Activated CD4-positive, CD25-positive, alpha-beta regulatory T cell treated with anti-CD3 and anti-CD28 coated beads, Interleukin-2, amount 50 U/mL, for 24 hours (primary cell): ENCODE results near the gene GNG13.
"Not testable (repeated sequence)": the region's sequence is repeated elsewhere in the genome, so short reads cannot be mapped to it uniquely, and the experiment has no call there.

Experiments
- ATAC-seq, 2 donors: fragments of 150-1000 bp; cut with Tn5 transposase; one replicate each; pipeline ENCODE4 v1.10.0; 2021; ENCODE audit warnings: mild to moderate bottlenecking in 1 of 2, moderate library complexity in 1 of 2

GNG13 gene

DNA sequence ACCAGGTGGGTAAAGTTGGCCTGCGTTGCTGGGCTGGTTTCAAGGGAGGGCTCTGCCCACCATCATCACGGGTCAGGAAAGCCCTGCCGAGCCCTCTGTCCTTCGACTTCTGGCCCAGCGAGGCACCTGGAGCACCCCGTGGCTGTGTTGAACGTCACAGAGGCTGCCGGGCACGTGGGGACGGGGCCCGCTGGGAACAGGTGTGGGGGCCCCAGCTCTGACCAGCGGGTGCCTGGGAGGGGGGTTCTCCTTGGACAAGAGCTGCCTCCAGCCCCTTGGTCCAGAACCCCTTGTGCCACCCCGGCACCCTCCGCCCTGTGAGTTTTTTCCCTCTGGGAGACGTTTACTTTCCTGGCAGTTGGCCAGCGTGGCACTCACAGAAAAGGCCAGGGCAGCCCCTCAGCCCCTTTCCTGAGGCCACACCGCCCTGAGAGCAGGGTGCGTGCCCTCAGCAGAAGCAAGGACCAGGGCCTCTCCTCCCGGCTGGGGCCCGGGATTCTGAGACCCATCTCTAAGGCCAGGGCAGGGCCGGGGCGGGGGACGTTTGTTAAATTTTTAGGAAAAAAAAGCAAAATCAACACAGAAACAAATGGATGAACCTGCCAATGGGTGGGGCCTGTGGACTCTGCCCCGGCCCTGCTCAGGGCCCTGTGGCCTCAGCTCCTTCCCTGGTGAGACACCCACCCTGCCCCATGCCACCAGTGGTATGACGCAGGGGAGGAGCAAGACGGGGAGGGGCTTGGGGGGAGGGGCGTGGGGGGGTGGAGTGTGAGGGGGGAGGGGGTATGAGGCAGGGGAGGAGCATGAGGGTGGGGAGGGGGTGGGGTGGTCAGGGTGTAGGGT, 31.3 kb upstream of the GNG13 start:
- ATAC-seq, result no peak

DNA sequence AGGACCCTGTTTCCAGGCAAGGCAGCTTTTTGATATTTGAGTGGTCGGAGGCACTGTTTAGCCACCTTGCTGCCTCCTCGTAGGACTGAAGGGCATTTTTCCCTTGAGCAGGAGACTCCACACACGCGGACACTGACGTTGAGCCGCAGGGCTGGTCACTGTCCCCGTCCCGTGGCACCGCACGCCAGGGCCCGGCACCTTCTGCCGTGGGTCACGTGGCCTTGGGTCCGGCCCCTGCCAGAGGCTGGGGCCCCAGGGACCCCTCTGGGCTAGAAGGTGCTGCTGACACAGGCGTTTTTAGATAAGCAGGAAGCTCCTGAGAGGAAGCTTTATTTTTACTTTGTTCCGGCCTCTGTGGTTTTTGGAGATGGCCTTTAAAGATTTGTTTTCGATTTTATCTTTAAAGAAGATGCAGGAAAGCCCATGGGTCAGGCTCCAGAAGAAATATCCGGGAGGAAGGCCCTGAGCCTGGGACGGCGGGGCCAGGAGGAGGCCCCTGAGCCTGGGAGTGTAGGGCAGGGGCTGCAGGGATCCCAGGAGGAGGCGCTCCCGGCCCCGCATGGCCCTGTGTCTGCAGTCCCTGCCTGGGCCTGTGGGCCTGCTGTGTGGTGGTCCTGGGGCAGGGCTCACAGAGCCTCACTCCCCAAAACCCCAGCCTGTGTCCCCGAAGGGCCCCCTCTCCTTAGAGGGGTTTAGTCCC, 30.5 kb upstream of the GNG13 start:
- no peak for ATAC-seq

DNA sequence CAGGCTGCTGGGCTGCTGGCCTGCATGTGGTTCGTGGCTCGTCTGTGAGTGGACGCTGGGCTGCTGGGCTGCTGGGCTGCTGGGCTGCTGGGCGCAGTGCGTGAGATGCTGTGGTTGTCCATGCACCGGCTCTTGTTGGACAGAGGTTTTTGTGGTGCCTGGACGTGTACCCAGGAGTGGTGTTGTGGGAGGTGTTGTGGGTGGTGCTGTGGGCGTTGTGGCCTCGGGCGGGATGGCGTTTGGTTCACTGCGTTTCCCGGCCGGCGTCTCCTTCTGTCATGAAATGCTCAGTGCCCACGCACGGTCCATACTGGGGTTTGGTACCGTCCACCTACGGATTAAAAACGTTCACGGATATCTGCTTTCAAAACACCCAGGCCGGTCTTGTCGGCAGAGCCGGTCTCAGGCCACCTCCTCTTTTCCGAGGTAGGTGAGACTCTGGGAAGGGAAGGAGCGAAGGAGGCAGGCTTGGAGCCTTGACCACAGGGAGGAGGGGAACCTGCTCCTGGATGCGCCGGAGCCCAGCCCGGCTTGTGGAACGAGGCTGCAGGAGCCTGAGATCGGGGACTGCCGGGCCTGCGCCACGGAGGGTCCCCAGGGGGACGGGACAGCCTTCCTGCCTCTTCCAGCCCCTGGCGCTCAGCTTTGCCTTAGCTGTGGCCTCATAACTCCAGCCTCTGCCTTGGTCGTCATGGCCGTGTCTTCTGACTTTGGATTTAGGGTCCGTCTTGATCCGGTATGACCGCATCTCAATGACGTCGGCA, 29.8 kb upstream of the GNG13 start:
- ATAC-seq, result no peak

DNA sequence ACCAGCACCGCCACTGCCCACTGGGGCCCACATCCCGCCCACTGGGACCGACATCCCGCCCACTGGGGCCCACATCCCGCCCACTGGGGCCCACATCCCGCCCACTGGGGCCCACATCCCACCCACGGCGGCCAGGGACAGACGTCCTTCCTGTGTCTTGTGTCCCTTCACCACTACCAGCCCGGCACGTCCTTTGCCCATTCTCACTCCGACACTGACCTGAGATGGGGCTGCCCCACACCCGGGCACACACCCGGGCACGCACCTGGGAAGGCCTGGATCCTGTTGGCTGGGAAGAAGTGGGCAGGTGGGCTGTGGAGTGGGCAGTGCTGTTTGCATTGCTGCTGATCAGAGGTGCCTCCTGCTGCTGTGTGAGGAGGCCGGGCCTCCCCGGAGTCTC, 28.4 kb upstream of the GNG13 start:
- no peak for ATAC-seq

DNA sequence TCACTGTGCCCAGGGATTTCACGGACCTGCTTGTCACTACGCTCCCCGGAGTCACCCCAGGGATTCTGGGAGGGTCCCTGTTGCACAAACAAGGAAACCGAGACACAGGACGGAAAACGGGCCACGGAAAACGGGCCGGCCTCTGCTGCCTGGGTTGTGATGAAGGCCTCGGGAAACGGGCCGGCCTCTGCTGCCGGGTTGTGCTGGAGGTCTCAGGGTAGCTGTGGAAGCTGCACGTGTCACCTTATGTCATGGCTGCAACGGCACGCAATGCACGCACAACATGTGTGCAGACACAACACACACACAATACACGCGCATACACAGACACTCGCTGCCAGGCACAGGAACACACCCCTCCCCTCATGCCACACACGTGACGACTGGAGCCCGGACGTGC, 27.0 kb upstream of the GNG13 start:
- ATAC-seq, result no peak

DNA sequence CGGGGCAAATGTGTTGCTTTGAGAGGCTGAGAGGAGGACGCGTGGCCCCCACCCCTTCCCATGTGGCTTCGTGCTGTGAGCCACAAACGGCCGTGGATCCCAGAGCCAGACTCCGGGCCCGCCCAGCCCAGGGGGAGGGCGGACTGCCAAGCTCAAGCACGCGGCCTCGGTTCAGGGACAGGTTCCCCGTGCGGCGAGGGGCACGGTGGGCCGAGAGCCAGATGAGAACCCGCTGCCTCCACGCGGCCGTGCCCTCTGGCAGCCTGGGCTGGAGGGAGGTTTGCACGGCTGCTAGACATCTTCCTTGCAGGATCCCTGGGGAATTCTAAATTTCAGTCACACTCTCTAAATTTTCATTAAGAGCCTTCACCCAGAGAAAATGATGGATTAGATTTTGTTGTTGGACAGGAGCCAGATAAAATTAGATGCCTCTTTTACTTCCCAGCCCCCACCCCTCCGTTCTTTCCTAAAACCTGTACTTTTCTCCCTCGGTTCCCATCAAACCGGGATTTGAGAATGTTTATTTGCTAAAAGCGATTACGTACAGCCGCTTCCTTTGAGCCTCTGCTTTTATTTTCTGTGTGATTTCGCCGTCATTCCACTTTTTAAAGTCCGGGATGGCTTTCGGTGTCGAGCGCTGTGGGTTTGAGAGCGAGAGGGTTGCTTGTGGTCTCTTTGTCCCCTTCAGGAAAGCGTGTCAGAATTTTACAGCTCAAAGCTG, 25.0 kb upstream of the GNG13 start:
- ATAC-seq, result no peak

DNA sequence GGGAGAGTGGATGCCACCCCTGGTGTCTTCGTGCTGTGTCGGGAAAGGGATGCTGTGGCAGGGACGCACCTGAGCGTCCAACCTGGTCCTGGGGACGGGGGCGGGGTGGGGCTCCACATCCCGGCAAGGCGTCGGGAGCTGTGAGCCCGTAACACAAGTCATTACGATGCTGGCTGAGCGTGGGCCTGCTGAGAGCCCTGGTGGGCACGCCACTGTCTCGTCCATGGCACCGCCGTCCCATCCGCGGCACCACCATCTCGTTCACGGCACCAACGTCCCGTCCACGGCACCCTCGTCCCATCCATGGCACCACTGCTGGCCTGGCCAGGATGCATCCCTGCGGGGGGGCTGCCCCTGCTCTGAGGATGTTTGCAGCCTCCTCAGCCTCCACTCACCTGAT, 24.1 kb upstream of the GNG13 start:
- ATAC-seq, result no peak

DNA sequence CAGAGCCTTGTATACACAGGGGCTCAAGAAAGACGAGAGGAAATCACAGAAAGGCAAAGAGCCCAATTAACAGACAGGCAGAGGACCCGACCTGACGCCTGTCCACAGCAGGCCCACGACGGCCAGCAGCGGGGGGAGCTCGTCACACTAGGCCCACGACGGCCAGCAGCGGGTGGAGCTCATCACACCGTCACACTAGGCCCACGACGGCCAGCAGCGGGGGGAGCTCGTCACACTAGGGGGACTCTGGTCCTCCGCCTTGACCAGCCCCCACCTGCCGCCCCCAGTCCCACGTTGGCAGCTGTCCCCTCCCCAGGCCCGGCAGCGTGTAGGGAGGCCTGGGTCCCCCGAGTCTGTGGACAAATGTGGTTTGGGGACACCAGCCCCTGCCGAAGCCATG, 23.7 kb upstream of the GNG13 start:
- no peak for ATAC-seq

DNA sequence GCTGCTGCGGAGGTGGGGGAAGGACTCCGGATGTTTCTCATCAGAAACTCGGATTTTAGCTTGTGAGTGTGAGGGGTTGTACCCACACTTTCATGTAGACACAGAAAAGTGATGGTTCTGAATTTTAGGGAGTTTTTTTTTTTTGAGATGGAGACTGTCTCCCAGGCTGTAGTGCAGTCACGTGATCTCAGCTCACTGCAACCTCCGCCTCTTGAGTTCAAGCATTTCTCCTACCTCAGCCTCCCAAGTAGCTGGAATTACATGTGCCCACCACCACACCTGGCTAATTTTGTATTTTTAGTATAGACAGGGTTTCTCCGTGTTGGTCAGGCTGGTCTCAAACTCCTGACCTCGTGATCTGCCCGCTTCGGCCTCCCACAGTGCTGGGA, 22.4 kb upstream of the GNG13 start:
- no peak for ATAC-seq

DNA sequence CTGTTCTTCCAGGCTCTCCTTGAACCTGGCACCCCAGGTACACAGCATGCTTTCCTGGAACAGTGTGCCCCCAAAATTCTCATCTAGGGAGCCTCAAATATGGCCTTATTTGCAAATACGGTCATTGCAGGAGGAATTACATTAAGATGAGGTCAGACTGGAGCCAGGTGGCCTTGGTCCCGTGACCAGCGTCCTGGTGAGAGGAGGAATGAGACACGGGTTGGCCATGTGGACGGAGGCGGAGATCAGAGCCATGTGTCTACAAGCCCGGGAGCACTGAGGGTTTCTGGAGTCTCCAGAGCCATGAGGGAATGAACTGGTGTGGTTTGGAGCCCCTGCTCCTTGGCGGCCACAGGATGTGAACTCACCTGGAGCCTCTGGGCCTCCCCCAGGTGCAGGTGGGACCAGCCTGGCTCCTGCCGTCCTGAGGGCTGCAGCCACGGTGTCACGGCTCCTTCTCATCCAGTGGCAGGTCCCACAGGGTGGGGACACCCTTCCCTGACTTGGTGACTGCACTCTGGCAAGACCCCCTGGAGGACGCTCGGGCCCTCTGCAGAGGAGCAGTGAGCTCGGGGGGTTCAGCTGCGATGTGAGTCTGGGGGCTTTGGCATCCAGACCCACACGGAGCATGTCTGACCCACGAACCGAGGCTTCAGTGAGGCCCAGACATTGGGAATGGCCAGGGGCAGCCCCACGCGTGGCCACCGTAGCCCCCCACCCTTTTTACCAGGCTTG, 21.8 kb upstream of the GNG13 start:
- ATAC-seq, result no peak

DNA sequence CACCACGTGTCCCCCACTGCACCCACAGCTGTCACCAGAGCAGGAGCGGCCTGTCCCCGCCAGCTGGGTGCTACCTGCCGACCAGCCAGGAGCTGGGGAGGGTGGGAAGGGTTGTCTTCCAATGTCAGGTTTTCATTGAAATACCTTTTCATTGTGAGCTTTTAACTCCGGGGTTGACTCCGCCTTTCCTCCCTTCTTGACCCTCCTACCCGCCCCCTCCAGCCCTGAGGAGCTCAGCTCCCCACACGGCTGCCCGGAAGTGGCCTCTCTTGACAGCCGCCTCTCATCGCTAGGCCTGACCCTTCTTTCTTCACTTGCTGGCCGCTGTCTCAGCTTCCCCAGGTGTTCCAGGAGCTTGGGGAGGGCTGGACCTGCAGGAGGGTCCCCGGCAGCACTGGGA, 21.2 kb upstream of the GNG13 start:
- ATAC-seq, result no peak

DNA sequence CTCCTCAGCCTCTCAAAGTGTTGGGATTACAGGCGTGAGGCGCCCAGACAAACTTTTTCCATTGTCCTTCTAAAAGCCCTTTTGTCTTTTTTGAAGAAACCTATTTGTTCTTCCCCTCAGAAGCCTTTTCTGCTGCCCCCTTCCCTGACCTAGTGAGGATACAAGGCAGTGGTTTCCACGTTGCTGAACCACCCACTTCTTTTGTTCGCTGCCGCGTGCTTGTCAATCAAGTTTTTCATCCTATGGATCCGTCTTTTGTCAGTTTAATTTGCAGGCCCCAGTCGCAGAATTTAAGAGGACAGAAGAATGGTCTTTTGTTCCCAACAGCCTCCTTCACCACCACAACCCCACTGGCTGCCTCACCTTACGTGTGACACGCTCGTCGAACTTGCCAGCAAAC, 20.2 kb upstream of the GNG13 start:
- ATAC-seq, result no peak

DNA sequence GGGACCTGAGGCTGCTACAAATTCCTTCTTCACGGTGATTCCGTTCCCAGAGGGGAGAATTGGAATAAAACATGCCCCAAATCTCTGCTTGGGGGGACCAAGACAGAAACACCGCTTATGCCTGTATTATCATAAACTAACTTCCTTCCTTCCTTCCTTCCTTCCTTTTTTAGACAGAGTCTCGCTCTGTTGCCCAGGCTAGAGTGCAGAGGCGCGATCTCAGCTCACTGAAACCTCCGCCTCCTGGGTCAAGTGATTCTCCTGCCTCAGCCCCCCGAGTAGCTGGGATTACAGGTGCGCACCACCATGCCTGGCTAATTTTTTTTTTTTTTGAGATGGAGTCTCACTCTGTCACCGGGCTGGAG, 19.5 kb upstream of the GNG13 start:
- not testable (repeated sequence) for ATAC-seq

DNA sequence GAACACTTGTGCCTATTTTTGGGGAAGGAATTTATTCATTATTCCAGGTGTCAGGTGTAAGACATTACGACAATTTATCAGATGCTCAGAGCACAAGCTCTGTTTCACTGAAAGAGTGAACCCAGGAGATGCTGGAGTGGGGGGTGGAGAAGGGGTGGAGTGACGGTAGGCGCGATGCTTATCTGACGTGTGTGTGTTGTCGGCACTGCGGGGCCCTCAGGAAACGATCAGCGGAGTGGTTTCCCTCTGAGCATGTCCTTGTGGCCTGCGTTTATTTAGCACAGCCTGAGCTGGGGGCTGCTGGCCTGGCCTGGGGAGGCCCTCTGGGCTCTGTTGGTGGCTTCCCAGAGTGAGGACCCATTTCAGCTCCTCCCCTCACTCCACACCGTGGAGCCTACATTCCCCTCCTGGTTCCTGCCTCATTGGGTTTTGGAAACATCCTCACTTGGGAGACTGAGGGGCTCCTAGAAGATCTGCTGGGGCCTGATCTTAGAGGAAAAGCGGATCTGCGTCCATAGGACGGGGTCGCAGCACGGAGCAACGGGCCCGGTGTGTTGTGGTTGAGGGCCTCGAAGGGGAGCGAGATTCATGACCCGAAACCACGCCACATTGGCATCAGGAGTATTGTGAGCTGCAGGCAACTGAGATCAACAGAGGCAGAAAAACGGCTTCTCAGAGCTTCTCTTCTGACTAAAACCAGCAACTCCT, 19.0 kb upstream of the GNG13 start:
- ATAC-seq, result peak in 1 of 2 donors; percentile 51

DNA sequence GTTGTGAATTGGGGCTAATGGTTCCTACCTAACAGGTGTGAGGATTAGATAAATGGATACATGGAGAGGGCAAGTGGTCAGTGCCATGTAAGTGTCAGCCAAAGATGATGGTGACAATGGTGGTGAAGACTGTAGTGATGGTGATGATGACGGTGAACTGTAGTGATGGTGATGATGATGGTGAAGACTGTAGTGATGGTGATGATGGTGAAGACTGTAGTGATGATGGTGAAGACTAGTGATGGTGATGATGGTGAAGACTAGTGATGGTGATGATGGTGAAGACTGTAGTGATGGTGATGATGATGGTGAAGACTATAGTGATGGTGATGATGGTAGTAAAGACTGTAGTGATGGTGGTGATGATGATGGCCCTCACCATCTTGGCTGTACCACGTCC, 18.1 kb upstream of the GNG13 start:
- no peak for ATAC-seq

DNA sequence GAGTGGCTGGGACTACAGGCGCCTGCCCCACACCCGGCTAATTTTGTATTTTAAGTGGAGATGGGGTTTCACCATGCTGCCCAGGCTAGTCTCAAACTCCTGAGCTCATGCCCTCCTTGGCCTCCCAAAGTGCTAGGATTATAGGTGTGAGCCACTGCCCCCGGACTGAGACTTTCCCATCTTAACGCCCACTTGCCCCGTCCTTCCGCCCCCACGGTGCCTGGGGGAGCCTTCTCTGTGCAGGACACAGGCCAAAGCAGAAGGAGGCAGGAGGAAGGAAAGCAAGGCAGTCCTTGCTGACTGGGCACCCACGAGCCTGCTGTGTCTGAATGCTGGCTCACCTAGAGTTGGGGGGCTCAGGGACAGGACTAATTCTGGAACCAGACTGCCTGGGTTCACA, 17.6 kb upstream of the GNG13 start:
- ATAC-seq, result no peak

DNA sequence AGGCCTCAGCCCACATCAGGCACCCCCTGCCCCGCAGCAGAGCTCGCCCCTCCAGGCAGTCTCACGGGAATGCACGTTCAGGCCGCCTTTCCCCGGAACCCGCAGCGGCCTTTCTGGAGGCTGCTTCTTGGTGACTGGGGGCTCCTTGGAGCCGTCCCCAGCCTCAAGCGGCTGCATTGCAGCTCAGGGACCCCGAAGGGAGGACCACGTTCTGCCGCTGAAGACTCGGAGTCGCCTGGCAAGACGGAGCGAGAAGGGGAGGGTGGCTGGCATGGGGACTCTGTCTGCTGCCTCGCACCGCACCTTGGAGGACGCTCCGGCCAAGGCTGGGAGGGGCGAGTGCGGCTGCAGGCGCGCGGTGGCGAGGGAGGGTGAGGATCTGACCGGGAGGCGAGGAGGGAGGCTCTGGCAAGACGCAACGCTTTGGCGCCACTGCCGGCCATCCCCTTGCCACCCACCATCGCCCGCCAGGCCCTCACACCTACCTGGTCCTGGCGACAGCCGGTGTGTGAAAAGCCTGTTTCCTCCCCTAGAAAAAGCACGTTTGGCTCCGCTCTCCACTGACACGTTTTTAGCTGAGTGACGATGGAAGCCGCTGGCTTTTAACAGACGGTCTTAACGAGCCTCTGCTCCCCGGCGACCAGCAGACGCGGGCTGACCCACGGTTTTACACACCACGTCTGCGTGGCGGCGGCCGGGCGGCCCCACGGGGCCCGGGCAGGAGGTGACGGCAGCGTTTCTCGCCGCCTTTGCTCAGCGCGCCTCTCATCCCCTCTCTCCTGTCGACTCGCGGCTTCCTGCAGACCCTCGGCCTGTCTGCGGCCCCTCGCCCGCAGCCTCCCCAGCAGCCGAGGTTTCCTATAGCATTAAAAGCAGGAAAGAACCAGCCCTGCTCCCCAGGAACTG, 16.7 kb upstream of the GNG13 start:
- no peak for ATAC-seq

DNA sequence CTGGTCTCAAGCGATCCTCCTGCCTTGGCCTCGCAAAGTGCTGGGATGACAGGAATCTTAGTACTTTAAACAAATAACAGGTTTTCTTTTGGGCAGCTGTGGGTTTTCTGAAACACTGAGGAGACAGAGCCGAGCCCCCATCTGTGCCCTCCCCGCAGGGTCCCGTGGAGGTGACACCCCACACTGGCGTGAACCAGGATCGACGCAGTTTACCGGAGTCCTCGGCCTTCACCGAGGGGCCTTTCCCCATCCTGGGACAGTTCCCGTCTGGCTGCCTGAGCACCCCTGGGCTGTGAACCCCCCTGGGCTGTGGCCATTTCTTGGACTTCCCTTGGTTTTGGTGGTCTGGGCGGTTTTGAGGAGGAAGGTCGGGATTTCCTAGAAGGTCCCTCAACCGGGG, 15.3 kb upstream of the GNG13 start:
- ATAC-seq, result no peak

DNA sequence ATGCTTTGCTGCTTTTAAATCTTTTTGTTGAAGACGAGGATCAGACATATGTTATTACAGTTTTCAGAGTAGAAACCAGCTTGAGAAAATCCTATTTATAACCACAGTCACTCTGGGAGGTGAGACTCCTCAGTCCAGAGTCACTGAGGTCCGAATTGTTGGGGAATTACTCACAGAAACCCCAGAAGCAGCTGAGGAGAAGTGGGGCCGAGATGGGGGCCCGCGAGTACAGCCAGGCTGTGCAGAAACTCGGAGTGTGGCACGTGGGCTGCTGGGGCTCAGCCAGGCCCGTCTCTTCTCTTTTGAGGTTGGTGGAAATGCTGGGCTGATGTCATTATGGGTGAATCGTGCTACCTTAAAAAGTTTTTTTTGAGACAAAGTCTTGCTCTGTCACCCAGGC, 14.4 kb upstream of the GNG13 start:
- no peak for ATAC-seq

DNA sequence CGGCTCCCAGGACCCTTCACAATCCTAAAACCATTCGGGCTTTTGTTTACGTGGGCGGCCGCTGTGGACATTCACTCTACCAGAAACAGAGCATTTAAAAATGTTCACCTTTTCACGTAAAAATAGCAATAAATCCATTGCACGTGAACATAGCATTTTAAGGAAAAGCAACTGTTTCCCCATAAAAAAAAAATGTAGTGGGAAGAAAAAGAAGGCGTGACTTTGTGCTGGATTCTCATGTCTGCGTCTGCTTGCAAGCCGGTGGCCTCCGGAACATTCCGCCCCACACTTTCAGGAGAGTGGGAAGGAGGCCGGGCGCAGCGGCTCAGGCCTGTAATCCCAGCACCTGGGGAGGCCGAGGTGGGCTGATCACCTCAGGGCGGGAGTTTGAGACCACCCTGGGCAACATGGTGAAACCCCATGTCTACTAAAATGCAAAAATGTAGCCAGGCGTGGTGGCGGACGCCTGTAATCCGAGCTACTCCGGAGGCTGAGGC, 13.4 kb upstream of the GNG13 start:
- no peak for ATAC-seq
